ENCODE results near the gene GPR151. TPM values are rescaled to one million over a fixed set of nuclear protein-coding genes. Genes with fewer than 3 reads are reported as not detected.

Gene GPR151
- total RNA-seq, 1 experiment from 2014 or later, result not detected

DNA sequence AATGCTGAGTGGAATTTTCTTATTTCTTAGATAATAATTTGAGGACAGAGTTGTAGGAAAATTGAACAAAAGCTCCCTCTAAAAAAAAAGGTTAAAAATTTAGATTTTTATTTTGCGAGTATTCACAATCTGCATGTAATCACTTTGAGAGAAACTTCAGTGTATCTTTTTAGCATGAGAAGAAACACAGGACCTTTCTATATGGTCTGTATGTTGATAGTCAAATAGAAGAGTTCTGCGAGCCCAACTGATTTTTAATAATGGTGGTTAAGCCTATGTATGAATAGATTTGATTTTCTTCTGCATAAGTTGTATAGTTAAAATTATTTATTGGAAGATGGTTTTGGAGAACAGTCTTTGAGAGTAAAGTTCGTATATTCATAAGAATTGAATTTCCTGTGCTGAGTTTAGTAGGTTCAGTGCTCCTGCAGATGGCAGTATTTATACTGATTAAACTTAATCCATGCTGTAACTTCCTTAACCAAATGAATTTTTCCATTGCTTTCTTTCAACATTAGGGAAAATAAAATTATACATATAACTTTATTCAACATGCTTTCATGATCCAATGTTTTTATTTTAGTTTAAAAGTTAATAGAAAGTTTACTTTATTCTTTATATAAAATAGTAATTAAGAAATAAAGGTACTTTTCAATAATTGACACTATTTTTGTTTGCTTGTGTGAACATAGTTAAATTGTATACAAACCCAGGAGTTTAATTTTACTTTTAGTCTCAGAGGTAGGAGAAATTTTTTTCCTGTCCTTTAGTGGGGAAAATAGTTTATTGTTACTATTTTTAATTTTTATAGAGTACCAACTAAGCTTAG, 49.3 kb downstream of the GPR151 start:
- TSS peak; percentile 14 for BruUV-seq (replicated peaks)
- DNase-seq (ENCODE audit: low read depth, low spot score) (no peak), ATAC-seq (peak; percentile 58; the same call in 1 of the 2 replicates)
- TF ChIP-seq, protein P1, sequence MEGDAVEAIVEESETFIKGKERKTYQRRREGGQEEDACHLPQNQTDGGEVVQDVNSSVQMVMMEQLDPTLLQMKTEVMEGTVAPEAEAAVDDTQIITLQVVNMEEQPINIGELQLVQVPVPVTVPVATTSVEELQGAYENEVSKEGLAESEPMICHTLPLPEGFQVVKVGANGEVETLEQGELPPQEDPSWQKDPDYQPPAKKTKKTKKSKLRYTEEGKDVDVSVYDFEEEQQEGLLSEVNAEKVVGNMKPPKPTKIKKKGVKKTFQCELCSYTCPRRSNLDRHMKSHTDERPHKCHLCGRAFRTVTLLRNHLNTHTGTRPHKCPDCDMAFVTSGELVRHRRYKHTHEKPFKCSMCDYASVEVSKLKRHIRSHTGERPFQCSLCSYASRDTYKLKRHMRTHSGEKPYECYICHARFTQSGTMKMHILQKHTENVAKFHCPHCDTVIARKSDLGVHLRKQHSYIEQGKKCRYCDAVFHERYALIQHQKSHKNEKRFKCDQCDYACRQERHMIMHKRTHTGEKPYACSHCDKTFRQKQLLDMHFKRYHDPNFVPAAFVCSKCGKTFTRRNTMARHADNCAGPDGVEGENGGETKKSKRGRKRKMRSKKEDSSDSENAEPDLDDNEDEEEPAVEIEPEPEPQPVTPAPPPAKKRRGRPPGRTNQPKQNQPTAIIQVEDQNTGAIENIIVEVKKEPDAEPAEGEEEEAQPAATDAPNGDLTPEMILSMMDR (IDR thresholded peaks at IDR 0.05), result peak; percentile 63; the same call in 1 of the 2 replicates
- no peak for TF ChIP-seq SIN3A (IDR thresholded peaks at IDR 0.05; ENCODE audit: borderline replicate concordance, insufficient read depth, low read depth, low read length)
- CTCF ChIA-PET, result no interaction called here
- Histone ChIP-seq H3K27me3 (ENCODE audit: control insufficient read depth, insufficient read depth, low read length) (no peaks in the 10 kb centered on the region), H3K36me3 (ENCODE audit: control insufficient read depth, insufficient read depth, low read length) (peaks cover 62% of the 10 kb centered on the region), H3K4me1 (ENCODE audit: control insufficient read depth, insufficient read depth, low read length) (no peaks in the 10 kb centered on the region), H3K9me3 (ENCODE audit: control insufficient read depth, insufficient read depth, low read depth, low read length) (no peaks in the 10 kb centered on the region), H3K4me3 (ENCODE audit: low read depth in 2 of 2, low read length in 2 of 2) (no peak overlapping the region), H3K27ac (ENCODE audit: low read length) (no peak overlapping the region)
- intact Hi-C loops (cut with micrococcal nuclease; ENCODE audit: unreplicated experiment) (no loop called here), in situ Hi-C loops (cut with HindIII; ENCODE audit: low pct_unique_long_range_greater_than_20kb, low sequenced_read_pairs) (no loop called here)
- POLR2A ChIA-PET, result no interaction called here

DNA sequence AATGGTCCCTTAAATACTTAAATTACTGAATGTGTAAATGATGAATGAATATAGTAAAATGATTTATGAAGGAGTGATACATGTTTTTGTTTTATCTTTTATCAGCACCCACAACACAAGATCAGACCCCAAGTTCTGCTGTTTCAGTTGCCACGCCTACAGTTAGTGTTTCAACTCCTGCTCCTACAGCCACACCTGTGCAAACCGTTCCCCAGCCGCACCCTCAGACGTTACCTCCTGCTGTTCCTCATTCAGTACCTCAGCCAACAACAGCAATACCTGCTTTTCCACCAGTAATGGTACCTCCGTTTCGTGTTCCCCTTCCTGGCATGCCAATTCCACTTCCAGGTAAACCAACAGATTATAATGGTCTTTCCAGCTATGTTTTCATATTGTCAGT, 52.5 kb downstream of the GPR151 start:
- ATAC-seq (no peak), DNase-seq (ENCODE audit: low read depth, low spot score) (no peak)
- H3K36me3 ChIP-seq (ENCODE audit: control insufficient read depth, insufficient read depth, low read length), result peaks cover 51% of the 10 kb centered on the region
- no peak overlapping the region for H3K27ac ChIP-seq (ENCODE audit: low read length)
- no peaks in the 10 kb centered on the region for H3K4me1 ChIP-seq (ENCODE audit: control insufficient read depth, insufficient read depth, low read length)
- ChIA-PET CTCF (no interaction called here), POLR2A (no interaction called here)
- H3K9me3 ChIP-seq (ENCODE audit: control insufficient read depth, insufficient read depth, low read depth, low read length), result no peaks in the 10 kb centered on the region
- no peak overlapping the region for H3K4me3 ChIP-seq (ENCODE audit: low read depth in 2 of 2, low read length in 2 of 2)
- in situ Hi-C loops (cut with HindIII; ENCODE audit: low pct_unique_long_range_greater_than_20kb, low sequenced_read_pairs), result no loop called here
- TF ChIP-seq SIN3A (IDR thresholded peaks at IDR 0.05; ENCODE audit: borderline replicate concordance, insufficient read depth, low read depth, low read length) (no peak), TCF7L2 (IDR thresholded peaks at IDR 0.05; ENCODE audit: low read depth, low read length) (no peak)
- TF ChIP-seq, protein P2, sequence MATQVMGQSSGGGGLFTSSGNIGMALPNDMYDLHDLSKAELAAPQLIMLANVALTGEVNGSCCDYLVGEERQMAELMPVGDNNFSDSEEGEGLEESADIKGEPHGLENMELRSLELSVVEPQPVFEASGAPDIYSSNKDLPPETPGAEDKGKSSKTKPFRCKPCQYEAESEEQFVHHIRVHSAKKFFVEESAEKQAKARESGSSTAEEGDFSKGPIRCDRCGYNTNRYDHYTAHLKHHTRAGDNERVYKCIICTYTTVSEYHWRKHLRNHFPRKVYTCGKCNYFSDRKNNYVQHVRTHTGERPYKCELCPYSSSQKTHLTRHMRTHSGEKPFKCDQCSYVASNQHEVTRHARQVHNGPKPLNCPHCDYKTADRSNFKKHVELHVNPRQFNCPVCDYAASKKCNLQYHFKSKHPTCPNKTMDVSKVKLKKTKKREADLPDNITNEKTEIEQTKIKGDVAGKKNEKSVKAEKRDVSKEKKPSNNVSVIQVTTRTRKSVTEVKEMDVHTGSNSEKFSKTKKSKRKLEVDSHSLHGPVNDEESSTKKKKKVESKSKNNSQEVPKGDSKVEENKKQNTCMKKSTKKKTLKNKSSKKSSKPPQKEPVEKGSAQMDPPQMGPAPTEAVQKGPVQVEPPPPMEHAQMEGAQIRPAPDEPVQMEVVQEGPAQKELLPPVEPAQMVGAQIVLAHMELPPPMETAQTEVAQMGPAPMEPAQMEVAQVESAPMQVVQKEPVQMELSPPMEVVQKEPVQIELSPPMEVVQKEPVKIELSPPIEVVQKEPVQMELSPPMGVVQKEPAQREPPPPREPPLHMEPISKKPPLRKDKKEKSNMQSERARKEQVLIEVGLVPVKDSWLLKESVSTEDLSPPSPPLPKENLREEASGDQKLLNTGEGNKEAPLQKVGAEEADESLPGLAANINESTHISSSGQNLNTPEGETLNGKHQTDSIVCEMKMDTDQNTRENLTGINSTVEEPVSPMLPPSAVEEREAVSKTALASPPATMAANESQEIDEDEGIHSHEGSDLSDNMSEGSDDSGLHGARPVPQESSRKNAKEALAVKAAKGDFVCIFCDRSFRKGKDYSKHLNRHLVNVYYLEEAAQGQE (IDR thresholded peaks at IDR 0.05; ENCODE audit: insufficient read depth in 1 of 2, low read depth in 2 of 2, low read length in 1 of 2), result no peak
- TF ChIP-seq, protein P1 (IDR thresholded peaks at IDR 0.05), result no peak
- no peaks in the 10 kb centered on the region for H3K27me3 ChIP-seq (ENCODE audit: control insufficient read depth, insufficient read depth, low read length)
- intact Hi-C loops (cut with micrococcal nuclease; ENCODE audit: unreplicated experiment), result no loop called here
- no TSS peak for BruUV-seq (replicated peaks)

Other genes starting within 250 kb of the GPR151 start
- 0.15 TPM for gene POU4F3, start 177.4 kb downstream of the GPR151 start, total RNA-seq (2021; ENCODE audit: unreplicated experiment)
- 75.9 TPM for gene TCERG1, start 68.9 kb downstream of the GPR151 start, total RNA-seq (2021; ENCODE audit: unreplicated experiment)